GM12878 (cell line): ENCODE data around the gene HOXC5. TPM values are rescaled to one million over a fixed set of nuclear protein-coding genes. Genes with fewer than 3 reads are reported as not detected.

Source experiments
- ATAC-seq: fragments of 200-7000 bp; cut with Tn5 transposase; 3 replicates; pipeline ENCODE4 v1.9.1; 2020; ENCODE audit warnings: mild to moderate bottlenecking, moderate library complexity
- BruUV-seq: library from RNA; stranded (reverse); fragments of 400-500 nt; replicated peaks from 2 replicates; lab custom pipeline; 2021; lab: Mats Ljungman, UMichigan
- CTCF ChIA-PET: fragments of 300-600 bp; sonication (Branson Sonifier 250); formaldehyde crosslinking; extraction: SDS; loops from one replicate; lab custom pipeline; 2021; ENCODE audit warnings: inconsistent platforms; lab: Yijun Ruan, JAX
- POLR2A ChIA-PET: fragments of 350-600 bp; formaldehyde crosslinking; extraction: SDS; loops from one replicate; lab custom pipeline; 2021; ENCODE audit warnings: inconsistent platforms; lab: Charles Lee
- RAD21 ChIA-PET: fragments of 300-600 bp; sonication (Branson Sonifier 250); formaldehyde crosslinking; loops from one replicate; lab custom pipeline; 2023; ENCODE audit warnings: antibody characterized with exemption; ENCODE audit not compliant: unreplicated experiment; lab: Charles Lee
- SMC1A ChIA-PET: fragments of 300-600 bp; sonication (Branson Sonifier 250); formaldehyde crosslinking; loops from one replicate; lab custom pipeline; 2023; ENCODE audit not compliant: unreplicated experiment, uncharacterized antibody; lab: Charles Lee
- DNase-seq: peaks from one replicate; pipeline ENCODE4 v3.0.0-alpha.2; 2011; ENCODE audit warnings: low read depth, low spot score
- FAIRE-seq: peaks from 3 replicates; lab custom pipeline; 2011; peaks lifted over from hg19 to GRCh38; lab: Jason Lieb, UNC
- H2AFZ ChIP-seq: 2 replicates; pipeline ENCODE4 v1.6.0; 2011; ENCODE audit warnings: low read depth, low read length, control low read depth; ENCODE audit not compliant: control insufficient read depth
- H3K27ac ChIP-seq: 2 replicates; pipeline ENCODE4 v1.5.1; 2011; ENCODE audit warnings: control low read depth; ENCODE audit not compliant: control insufficient read depth, insufficient read depth
- H3K27me3 ChIP-seq, 2 experiments: replicated peaks in 1 of 2; 2 replicates each; pipeline versions ENCODE4 v1.6.0 to v1.6.1; 2011; ENCODE audit warnings: low read length in 1 of 2; ENCODE audit not compliant: control insufficient read depth in 2 of 2, insufficient read depth in 2 of 2
- H3K36me3 ChIP-seq, 2 experiments: 2 replicates each; pipeline ENCODE4 v1.5.1; 2011; ENCODE audit warnings: low read length in 1 of 2; ENCODE audit not compliant: control insufficient read depth in 2 of 2, insufficient read depth in 2 of 2
- H3K4me1 ChIP-seq: 2 replicates; pipeline ENCODE4 v1.6.1; 2011; ENCODE audit warnings: mild to moderate bottlenecking, low read length, moderate library complexity, mixed read lengths; ENCODE audit not compliant: control insufficient read depth, insufficient read depth
- H3K4me2 ChIP-seq: 2 replicates; pipeline ENCODE4 v1.6.0; 2011; ENCODE audit warnings: control low read depth; ENCODE audit not compliant: control insufficient read depth, insufficient read depth
- H3K4me3 ChIP-seq: fragments of 200-600 bp; sonication (generic); 2 replicates; pipeline ENCODE4 v1.5.1; 2016
- H3K79me2 ChIP-seq: 2 replicates; pipeline ENCODE4 v1.6.0; 2011; ENCODE audit warnings: low read length; ENCODE audit not compliant: control insufficient read depth, insufficient read depth
- H3K9ac ChIP-seq: 2 replicates; pipeline ENCODE4 v1.8.0; 2011; ENCODE audit warnings: low read length, control low read depth, mixed read lengths; ENCODE audit not compliant: control insufficient read depth, insufficient read depth
- H3K9me3 ChIP-seq: replicated peaks from 3 replicates; pipeline ENCODE4 v1.5.1; 2011; ENCODE audit warnings: mild to moderate bottlenecking, low read length; ENCODE audit not compliant: control insufficient read depth, insufficient read depth
- H4K20me1 ChIP-seq: 2 replicates; pipeline ENCODE4 v1.6.0; 2011; ENCODE audit not compliant: control insufficient read depth, insufficient read depth
- BACH1 ChIP-seq: fragments of 450-650 bp; IDR thresholded peaks from 2 replicates; pipeline ENCODE4 v1.6.1; 2017; ENCODE audit warnings: mild to moderate bottlenecking, borderline replicate concordance
- CBFB ChIP-seq: IDR thresholded peaks from 2 replicates; pipeline ENCODE4 v1.6.1; 2016; ENCODE audit warnings: antibody characterized with exemption, low read depth
- ESRRA ChIP-seq: IDR thresholded peaks from 2 replicates; pipeline ENCODE4 v1.6.1; 2012; ENCODE audit warnings: mild to moderate bottlenecking, low read length, improper control_type of control experiment
- ETV6 ChIP-seq, 2 experiments: fragments of 450-650 bp in 1 of 2; IDR thresholded peaks in 1 of 2; conservative IDR thresholded peaks in 1 of 2; 2 replicates each; pipeline ENCODE4 v1.6.1; 2014; ENCODE audit warnings: antibody characterized with exemption in 1 of 2, borderline replicate concordance in 1 of 2, low read depth in 1 of 2, mild to moderate bottlenecking in 1 of 2, moderate library complexity in 1 of 2
- FOXK2 ChIP-seq: fragments of 450-650 bp; IDR thresholded peaks from 2 replicates; pipeline ENCODE4 v1.6.1; 2017; ENCODE audit warnings: mild to moderate bottlenecking, moderate library complexity
- LARP7 ChIP-seq: fragments of 450-650 bp; IDR thresholded peaks from 2 replicates; pipeline ENCODE4 v1.6.1; 2017; ENCODE audit warnings: mild to moderate bottlenecking
- NFYB ChIP-seq: IDR thresholded peaks from 2 replicates; pipeline ENCODE4 v1.6.1; 2011; ENCODE audit warnings: low read depth, mild to moderate bottlenecking, low read length, improper control_type of control experiment, moderate library complexity; ENCODE audit not compliant: insufficient read depth
- RFX5 ChIP-seq: IDR thresholded peaks from 2 replicates; pipeline ENCODE4 v1.6.1; 2011; ENCODE audit warnings: low read depth, low read length, improper control_type of control experiment
- SMARCA5 ChIP-seq: fragments of 450-650 bp; IDR thresholded peaks from 2 replicates; pipeline ENCODE4 v1.6.1; 2017; ENCODE audit warnings: mild to moderate bottlenecking
- SMC3 ChIP-seq: IDR thresholded peaks from 2 replicates; pipeline ENCODE4 v1.6.1; 2011; ENCODE audit warnings: low read length, improper control_type of control experiment, borderline replicate concordance
- SP1 ChIP-seq: IDR thresholded peaks from one replicate; pipeline ENCODE4 v1.6.1; 2011; ENCODE audit warnings: low read depth, low read length
- TAF1 ChIP-seq: IDR thresholded peaks from 2 replicates; pipeline ENCODE4 v1.6.1; 2011; ENCODE audit warnings: mild to moderate bottlenecking, low read depth, low read length, borderline replicate concordance
- TBL1XR1 ChIP-seq: IDR thresholded peaks from 2 replicates; pipeline ENCODE4 v1.6.1; 2012; ENCODE audit warnings: low read depth, low read length, improper control_type of control experiment
- TCF12 ChIP-seq: IDR thresholded peaks from 2 replicates; pipeline ENCODE4 v1.6.1; 2011; ENCODE audit warnings: low read depth, mild to moderate bottlenecking, low read length
- ZZZ3 ChIP-seq: IDR thresholded peaks from 2 replicates; pipeline ENCODE4 v1.6.1; 2011; ENCODE audit warnings: low read depth; ENCODE audit not compliant: control insufficient read depth, insufficient read length
- WGBS: methylation state at CpG from one replicate; pipeline ENCODE4 v1.1.6; 2016; ENCODE audit warnings: low lambda C conversion rate; ENCODE audit not compliant: insufficient replicate concordance, insufficient coverage; ENCODE audit errors: missing lambda C conversion rate; 5-methylcytosine and 5-hydroxymethylcytosine counted together
- in situ Hi-C: fragments of 300-500 bp; cut with MboI; formaldehyde crosslinking; loops from 9 replicates; pipeline ENCODE4 v1.14.3; 2018; ENCODE audit warnings: mixed read lengths
- intact Hi-C: fragments of 100-400 bp; cut with micrococcal nuclease; formaldehyde crosslinking; loops from one replicate; pipeline ENCODE4 v1.14.2; 2022; ENCODE audit not compliant: unreplicated experiment
- polyA plus RNA-seq, 11 experiments: library from polyadenylated mRNA; depleted of rRNA in 4 of 11; unstranded in 6 of 11; stranded (reverse) in 5 of 11; fragments of >200 nt; fragmentation: Nextera tagmentation in 4 of 11; fragmentation: Illumina TruSeq in 1 of 11; extraction: Ambion mirVana in 4 of 11; extraction: Trizol in 1 of 11; gene quantifications; 1 replicate in 1 of 11; 2 replicates in 10 of 11; pipeline versions ENCODE4 v1.2.1 to v1.2.3, GENCODE V29; 2011 to 2016; ENCODE audit warnings: inconsistent platforms in 2 of 11, missing spikeins in 2 of 11, low read depth in 1 of 11
- total RNA-seq, 4 experiments: library from RNA; depleted of rRNA in 3 of 4; stranded (reverse); fragments of >200 nt in 3 of 4; fragmentation: Illumina TruSeq in 1 of 4; extraction: Trizol in 1 of 4; gene quantifications; 2 replicates each; pipeline versions ENCODE4 v1.2.1 to v1.2.3, GENCODE V29; 2013 to 2021
- TF ChIP-seq, protein P1 (sequence below): fragments of 450-650 bp; IDR thresholded peaks from 2 replicates; pipeline ENCODE4 v1.6.1; 2018; ENCODE audit warnings: mild to moderate bottlenecking, low read depth, moderate library complexity; ENCODE audit not compliant: partially characterized antibody

The HOXC5 gene
- total and polyA plus RNA-seq, 10 of the 15 experiments (the other 5 are each of a cell fraction or from before 2014, with no cell fraction given): 0.11 TPM; not detected in 9

DNA sequence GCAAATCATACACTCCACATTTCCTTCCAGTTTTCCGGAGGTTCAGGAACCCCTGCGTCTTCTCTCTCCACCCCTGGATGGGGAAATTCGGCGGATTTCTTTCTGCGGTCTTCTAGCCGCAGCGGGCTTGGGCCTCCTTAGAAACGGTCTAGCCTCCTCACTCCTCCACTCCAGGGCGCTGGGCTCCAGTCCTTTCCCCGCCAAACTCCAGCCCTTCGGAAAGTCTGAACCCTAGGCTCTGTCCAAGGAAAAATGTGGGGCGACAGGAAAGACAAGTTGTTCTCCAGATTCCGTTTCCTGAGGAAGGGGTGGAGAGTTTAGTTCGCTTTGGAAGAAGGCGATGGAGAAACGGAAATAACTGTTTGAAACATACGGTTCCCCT is 49.3 kb upstream of the HOXC5 start:
- no peak for ATAC-seq
- intact Hi-C loops: loop anchor here (10.0 kb wide), 2 partner anchors 189 to 279 kb away; no protein-coding TSS in a partner anchor
- H3K27me3 ChIP-seq: peaks cover 35 to 54% of the 10 kb centered on the region in 2 experiments

DNA sequence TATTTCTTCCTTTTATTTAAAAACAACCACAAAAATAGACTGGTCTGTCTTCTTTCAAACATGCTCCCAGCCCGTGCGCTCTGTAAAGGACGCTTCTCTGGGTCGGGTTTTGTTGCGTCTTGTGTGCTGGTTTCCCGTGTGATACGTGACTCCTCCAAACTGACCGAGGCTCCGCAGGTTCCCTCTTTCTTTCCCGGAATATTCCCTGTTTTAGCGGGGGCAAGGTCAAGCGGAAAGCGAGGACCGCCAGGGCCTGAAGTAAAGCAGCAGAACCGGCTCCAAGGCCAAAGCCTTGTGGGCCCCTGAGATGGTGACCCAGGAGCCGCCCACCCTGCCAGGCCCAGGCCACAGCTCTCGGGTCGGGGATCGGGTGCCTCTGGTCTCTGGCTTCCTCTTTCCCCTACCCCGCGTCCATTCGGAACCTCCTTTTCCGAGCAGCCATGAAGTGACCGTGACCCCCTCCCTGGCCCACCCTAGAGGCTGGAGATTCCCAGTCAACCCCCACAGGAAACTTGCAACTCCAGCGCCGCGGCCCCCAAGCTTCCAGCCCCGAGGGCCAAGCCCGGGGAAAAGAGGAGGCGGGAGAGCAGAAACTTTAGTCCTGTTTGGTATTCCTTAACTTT is 48.8 kb upstream of the HOXC5 start:
- no peak for FAIRE-seq
- no peaks in the 10 kb centered on the region for H3K9me3 ChIP-seq
- BruUV-seq: no TSS peak
- DNase-seq: no peak
- POLR2A ChIA-PET: no interaction called here
- RAD21 ChIA-PET: interaction anchor here (1.2 to 3.3 kb wide), 6 partner anchors 16 to 232 kb away, joined by 3 to 14 read pairs (median 5); partner anchors contain the start of gene HOXC9
- H3K27me3 ChIP-seq: peaks cover 35 to 50% of the 10 kb centered on the region in 2 experiments
- in situ Hi-C loops (no loop called here), intact Hi-C loops (loop anchor here (2.0 to 10.0 kb wide), 3 partner anchors 189 to 279 kb away; no protein-coding TSS in a partner anchor)
- CTCF ChIA-PET: interaction anchor here (0.7 to 5.5 kb wide), 15 partner anchors 18 to 360 kb away, joined by 3 to 54 read pairs (median 4); partner anchors contain the start of genes CALCOCO1 and HOXC5
- H2AFZ ChIP-seq: no peak overlapping the region
- no peaks in the 10 kb centered on the region for H3K79me2 ChIP-seq
- peaks cover 3% of the 10 kb centered on the region; the same call in 1 of the 2 replicates for H4K20me1 ChIP-seq
- H3K27ac ChIP-seq: no peak overlapping the region
- peaks cover 21% of the 10 kb centered on the region for H3K4me1 ChIP-seq
- no peak overlapping the region for H3K4me2 ChIP-seq
- no peak overlapping the region for H3K9ac ChIP-seq
- no peaks in the 10 kb centered on the region for H3K36me3 ChIP-seq
- SMC1A ChIA-PET: interaction anchor here (1.2 to 1.6 kb wide), 3 partner anchors 33 to 217 kb away, joined by 3 to 6 read pairs (median 3); no protein-coding TSS in a partner anchor
- ATAC-seq: no peak
- WGBS: 23% methylated on average over 29 of the region's 30 CpGs
- H3K4me3 ChIP-seq: no peak overlapping the region
- TF ChIP-seq ESRRA (no peak), SMARCA5 (no peak), SMC3 (no peak), TCF12 (no peak), ETV6 (conservative IDR thresholded peaks at IDR 0.05 in 1 of 2, IDR thresholded peaks at IDR 0.05 in 1 of 2; ENCODE audit: borderline replicate concordance in 1 of 2, low read depth in 1 of 2) (no peak), TAF1 (no peak), TBL1XR1 (no peak), RFX5 (no peak), LARP7 (no peak), BACH1 (no peak), ZZZ3 (no peak), CBFB (no peak), SP1 (no peak)
- TF ChIP-seq, protein P1, sequence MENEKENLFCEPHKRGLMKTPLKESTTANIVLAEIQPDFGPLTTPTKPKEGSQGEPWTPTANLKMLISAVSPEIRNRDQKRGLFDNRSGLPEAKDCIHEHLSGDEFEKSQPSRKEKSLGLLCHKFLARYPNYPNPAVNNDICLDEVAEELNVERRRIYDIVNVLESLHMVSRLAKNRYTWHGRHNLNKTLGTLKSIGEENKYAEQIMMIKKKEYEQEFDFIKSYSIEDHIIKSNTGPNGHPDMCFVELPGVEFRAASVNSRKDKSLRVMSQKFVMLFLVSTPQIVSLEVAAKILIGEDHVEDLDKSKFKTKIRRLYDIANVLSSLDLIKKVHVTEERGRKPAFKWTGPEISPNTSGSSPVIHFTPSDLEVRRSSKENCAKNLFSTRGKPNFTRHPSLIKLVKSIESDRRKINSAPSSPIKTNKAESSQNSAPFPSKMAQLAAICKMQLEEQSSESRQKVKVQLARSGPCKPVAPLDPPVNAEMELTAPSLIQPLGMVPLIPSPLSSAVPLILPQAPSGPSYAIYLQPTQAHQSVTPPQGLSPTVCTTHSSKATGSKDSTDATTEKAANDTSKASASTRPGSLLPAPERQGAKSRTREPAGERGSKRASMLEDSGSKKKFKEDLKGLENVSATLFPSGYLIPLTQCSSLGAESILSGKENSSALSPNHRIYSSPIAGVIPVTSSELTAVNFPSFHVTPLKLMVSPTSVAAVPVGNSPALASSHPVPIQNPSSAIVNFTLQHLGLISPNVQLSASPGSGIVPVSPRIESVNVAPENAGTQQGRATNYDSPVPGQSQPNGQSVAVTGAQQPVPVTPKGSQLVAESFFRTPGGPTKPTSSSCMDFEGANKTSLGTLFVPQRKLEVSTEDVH: no peak

More for the DNA sequence above, 49.3 kb upstream of the HOXC5 start:
- CTCF ChIA-PET: interaction anchor here (5.5 kb wide), 1 partner anchor 223 kb away, joined by 54 read pairs; no protein-coding TSS in a partner anchor
- no peaks in the 10 kb centered on the region for H3K79me2 ChIP-seq
- TF ChIP-seq NFYB: no peak
- TF ChIP-seq FOXK2: no peak
- FAIRE-seq (no peak), DNase-seq (no peak)
- H4K20me1 ChIP-seq: peaks cover 2% of the 10 kb centered on the region; the same call in 1 of the 2 replicates
- in situ Hi-C loops: no loop called here
- H3K4me2 ChIP-seq: no peak overlapping the region
- SMC1A ChIA-PET: no interaction called here
- no peaks in the 10 kb centered on the region for H3K9me3 ChIP-seq
- H3K9ac ChIP-seq: no peak overlapping the region
- no TSS peak for BruUV-seq
- POLR2A ChIA-PET: no interaction called here
- 21% methylated on average over 17 of the region's 17 CpGs for WGBS
- no peaks in the 10 kb centered on the region for H3K36me3 ChIP-seq
- H2AFZ ChIP-seq: no peak overlapping the region
- no peak overlapping the region for H3K4me3 ChIP-seq
- H3K27ac ChIP-seq: no peak overlapping the region
- H3K4me1 ChIP-seq: peaks cover 21% of the 10 kb centered on the region
- RAD21 ChIA-PET: no interaction called here
